ENCODE measurements around the gene LIMA1. TPM values are rescaled to one million over a fixed set of nuclear protein-coding genes. Genes with fewer than 3 reads are reported as not detected.
A peak's percentile ranks its signal among the peaks of the same experiment; 100 is the strongest.

The LIMA1 gene
- total and polyA plus RNA-seq, 9 of the 15 experiments (the other 6 are each of a cell fraction or from before 2014, with no cell fraction given), result 20.2 to 37.8 (median 27.3) TPM

- TF ChIP-seq SMAD4 (CRISPR knock-in tag; conservative IDR thresholded peaks at IDR 0.05) (no peak), NONO (IDR thresholded peaks at IDR 0.05; ENCODE audit: low read depth in 2 of 2, low read length in 1 of 2) (no peak), RCOR1 (IDR thresholded peaks at IDR 0.05; ENCODE audit: borderline replicate concordance in 1 of 2, low read depth in 2 of 2, low read length in 2 of 2) (peak in 1 of 2 experiments; percentile 68; a peak in 1 of 4 replicates), SP1 (CRISPR knock-in tag; IDR thresholded peaks at IDR 0.05) (no peak), MAX (CRISPR knock-in tag; IDR thresholded peaks at IDR 0.05) (peak; percentile 87), RBM34 (IDR thresholded peaks at IDR 0.05; ENCODE audit: borderline replicate concordance, insufficient read depth, low read length) (no peak), MTA1 (IDR thresholded peaks at IDR 0.05; ENCODE audit: borderline replicate concordance) (0 out of 2 replicates have a peak, but pooled peaks have one; percentile 22), CREBBP (IDR thresholded peaks at IDR 0.05; ENCODE audit: low read depth, low read length) (no peak), ETV6 (IDR thresholded peaks at IDR 0.05; ENCODE audit: borderline replicate concordance in 1 of 2, low read depth in 2 of 2, low read length in 1 of 2) (peak in 1 of 2 experiments; percentile 64; a peak in 1 of 4 replicates), ETV6 (CRISPR knock-in tag; IDR thresholded peaks at IDR 0.05; ENCODE audit: borderline replicate concordance) (no peak), FOSL1 (tag; conservative IDR thresholded peaks at IDR 0.05) (peak; percentile 98), HINFP (tag; conservative IDR thresholded peaks at IDR 0.05; ENCODE audit: low read depth) (no peak), ZNF75A (CRISPR knock-in tag; IDR thresholded peaks at IDR 0.05) (no peak), SNAPC5 (CRISPR knock-in tag; IDR thresholded peaks at IDR 0.05) (no peak), SRF (CRISPR knock-in tag; IDR thresholded peaks at IDR 0.05) (peak in 1 of 2 experiments; percentile 89; a peak in 1 of 4 replicates), ZBTB34 (CRISPR knock-in tag; IDR thresholded peaks at IDR 0.05) (no peak), FOXA1 (IDR thresholded peaks at IDR 0.05; ENCODE audit: borderline replicate concordance) (no peak), NR3C1 (CRISPR knock-in tag; IDR thresholded peaks at IDR 0.05) (no peak), ARHGAP35 (IDR thresholded peaks at IDR 0.05; ENCODE audit: partially characterized antibody) (no peak)
- TF ChIP-seq, protein P1, sequence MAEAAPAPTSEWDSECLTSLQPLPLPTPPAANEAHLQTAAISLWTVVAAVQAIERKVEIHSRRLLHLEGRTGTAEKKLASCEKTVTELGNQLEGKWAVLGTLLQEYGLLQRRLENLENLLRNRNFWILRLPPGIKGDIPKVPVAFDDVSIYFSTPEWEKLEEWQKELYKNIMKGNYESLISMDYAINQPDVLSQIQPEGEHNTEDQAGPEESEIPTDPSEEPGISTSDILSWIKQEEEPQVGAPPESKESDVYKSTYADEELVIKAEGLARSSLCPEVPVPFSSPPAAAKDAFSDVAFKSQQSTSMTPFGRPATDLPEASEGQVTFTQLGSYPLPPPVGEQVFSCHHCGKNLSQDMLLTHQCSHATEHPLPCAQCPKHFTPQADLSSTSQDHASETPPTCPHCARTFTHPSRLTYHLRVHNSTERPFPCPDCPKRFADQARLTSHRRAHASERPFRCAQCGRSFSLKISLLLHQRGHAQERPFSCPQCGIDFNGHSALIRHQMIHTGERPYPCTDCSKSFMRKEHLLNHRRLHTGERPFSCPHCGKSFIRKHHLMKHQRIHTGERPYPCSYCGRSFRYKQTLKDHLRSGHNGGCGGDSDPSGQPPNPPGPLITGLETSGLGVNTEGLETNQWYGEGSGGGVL (CRISPR knock-in tag; IDR thresholded peaks at IDR 0.05), result no peak
- TF ChIP-seq, protein P2, sequence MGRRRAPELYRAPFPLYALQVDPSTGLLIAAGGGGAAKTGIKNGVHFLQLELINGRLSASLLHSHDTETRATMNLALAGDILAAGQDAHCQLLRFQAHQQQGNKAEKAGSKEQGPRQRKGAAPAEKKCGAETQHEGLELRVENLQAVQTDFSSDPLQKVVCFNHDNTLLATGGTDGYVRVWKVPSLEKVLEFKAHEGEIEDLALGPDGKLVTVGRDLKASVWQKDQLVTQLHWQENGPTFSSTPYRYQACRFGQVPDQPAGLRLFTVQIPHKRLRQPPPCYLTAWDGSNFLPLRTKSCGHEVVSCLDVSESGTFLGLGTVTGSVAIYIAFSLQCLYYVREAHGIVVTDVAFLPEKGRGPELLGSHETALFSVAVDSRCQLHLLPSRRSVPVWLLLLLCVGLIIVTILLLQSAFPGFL (CRISPR knock-in tag; IDR thresholded peaks at IDR 0.05), result no peak
Measured at GRCh38 chr12:50246873-50247612, 36.3 kb downstream of the LIMA1 start (continued).
